ENCODE results near the gene ENTREP3.

ENTREP3 gene

DNA sequence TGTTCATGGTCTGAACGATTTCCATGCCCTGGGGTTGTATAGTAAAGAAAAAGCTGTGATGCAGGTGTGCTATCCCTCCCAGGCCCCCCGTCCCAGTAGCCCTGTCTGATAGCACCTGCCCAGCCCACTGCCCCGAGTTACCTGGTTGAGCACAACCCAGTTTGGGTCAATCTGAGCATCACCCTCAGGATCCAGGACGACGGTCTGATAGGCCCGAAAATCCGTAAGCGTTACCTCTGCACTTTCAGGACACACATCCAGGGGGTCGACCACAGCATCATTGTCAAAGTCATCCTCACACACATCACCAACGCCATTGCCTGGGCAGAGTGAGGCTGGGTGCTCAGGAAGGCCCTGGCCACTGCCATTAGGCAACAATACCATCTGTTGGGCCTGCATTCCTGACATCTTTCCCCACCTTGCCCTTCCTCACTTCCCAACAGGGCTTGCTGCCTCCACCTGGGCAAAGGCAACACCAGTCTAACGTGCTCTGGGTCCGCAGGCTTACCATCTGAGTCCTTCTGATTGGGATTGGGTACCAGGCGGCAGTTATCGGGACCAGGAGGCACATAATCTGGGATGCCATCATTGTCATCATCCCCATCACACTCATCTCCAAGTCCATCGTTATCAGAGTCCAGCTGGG, 57.3 kb downstream of the ENTREP3 start:
- 0 out of 2 replicates have a peak, but pooled peaks cover 5% of the 10 kb centered on the region for H3K36me3 ChIP-seq (ENCODE audit: control insufficient read depth, low read length)
- TF ChIP-seq, protein P1, sequence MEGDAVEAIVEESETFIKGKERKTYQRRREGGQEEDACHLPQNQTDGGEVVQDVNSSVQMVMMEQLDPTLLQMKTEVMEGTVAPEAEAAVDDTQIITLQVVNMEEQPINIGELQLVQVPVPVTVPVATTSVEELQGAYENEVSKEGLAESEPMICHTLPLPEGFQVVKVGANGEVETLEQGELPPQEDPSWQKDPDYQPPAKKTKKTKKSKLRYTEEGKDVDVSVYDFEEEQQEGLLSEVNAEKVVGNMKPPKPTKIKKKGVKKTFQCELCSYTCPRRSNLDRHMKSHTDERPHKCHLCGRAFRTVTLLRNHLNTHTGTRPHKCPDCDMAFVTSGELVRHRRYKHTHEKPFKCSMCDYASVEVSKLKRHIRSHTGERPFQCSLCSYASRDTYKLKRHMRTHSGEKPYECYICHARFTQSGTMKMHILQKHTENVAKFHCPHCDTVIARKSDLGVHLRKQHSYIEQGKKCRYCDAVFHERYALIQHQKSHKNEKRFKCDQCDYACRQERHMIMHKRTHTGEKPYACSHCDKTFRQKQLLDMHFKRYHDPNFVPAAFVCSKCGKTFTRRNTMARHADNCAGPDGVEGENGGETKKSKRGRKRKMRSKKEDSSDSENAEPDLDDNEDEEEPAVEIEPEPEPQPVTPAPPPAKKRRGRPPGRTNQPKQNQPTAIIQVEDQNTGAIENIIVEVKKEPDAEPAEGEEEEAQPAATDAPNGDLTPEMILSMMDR (IDR thresholded peaks at IDR 0.05; ENCODE audit: low read depth, low read length, poor library complexity, severe bottlenecking): no peak
- TF ChIP-seq EZH2phosphoT487 (IDR thresholded peaks at IDR 0.05; ENCODE audit: borderline replicate concordance, low read length): no peak
- H3K79me2 ChIP-seq (ENCODE audit: control insufficient read depth, low read length): no peaks in the 10 kb centered on the region; the same call in 1 of the 2 replicates
- H3K27ac ChIP-seq (ENCODE audit: low read depth, low read length): no peak overlapping the region
- H3K4me3 ChIP-seq (ENCODE audit: low read length): no peak overlapping the region
- H3K9me3 ChIP-seq (ENCODE audit: control insufficient read depth, insufficient read depth, low read length): no peaks in the 10 kb centered on the region
- peaks cover 4% of the 10 kb centered on the region; the same call in 1 of the 2 replicates for H3F3A ChIP-seq (ENCODE audit: control insufficient read depth, insufficient read depth)
- no peaks in the 10 kb centered on the region for H3K9me2 ChIP-seq (replicated peaks; ENCODE audit: control insufficient read depth, low read length)
- H3K27me3 ChIP-seq (ENCODE audit: control insufficient read depth, low read length): no peaks in the 10 kb centered on the region
- no peak overlapping the region for H3K4me2 ChIP-seq (ENCODE audit: low read length)
- H4K20me1 ChIP-seq (ENCODE audit: control insufficient read depth, insufficient read depth, low read depth, low read length): no peaks in the 10 kb centered on the region
- H3K4me1 ChIP-seq (ENCODE audit: control insufficient read depth, low read length): peaks cover 27% of the 10 kb centered on the region

Measured in DOHH2 (cell line).